A673 (cell line): ENCODE measurements around the gene ANTKMT. TPM values are rescaled to one million over a fixed set of nuclear protein-coding genes. Genes with fewer than 3 reads are reported as not detected.

Source experiments
- BruUV-seq: library from RNA; stranded (reverse); fragments of 400-500 nt; replicated peaks from 2 replicates; lab custom pipeline; 2021; lab: Mats Ljungman, UMichigan
- CTCF ChIA-PET: fragments of 300-600 bp; sonication (Branson Sonifier 250); formaldehyde crosslinking; loops from one replicate; lab custom pipeline; 2022; ENCODE audit warnings: antibody characterized with exemption; lab: Charles Lee
- POLR2A ChIA-PET: fragments of 300-600 bp; sonication (Branson Sonifier 250); formaldehyde crosslinking; loops from one replicate; lab custom pipeline; 2022; ENCODE audit warnings: antibody characterized with exemption; ENCODE audit not compliant: low non-redundant PET; lab: Charles Lee
- DNase-seq: peaks from one replicate; pipeline ENCODE4 v3.0.0-alpha.2; 2015; ENCODE audit warnings: low spot score
- H3K27ac ChIP-seq: fragments of 200-600 bp; sonication (generic); 2 replicates; pipeline ENCODE4 v1.5.1; 2016; ENCODE audit warnings: mixed run types, low read depth, mild to moderate bottlenecking, mixed read lengths, antibody characterized with exemption, low read length; ENCODE audit not compliant: poor library complexity, severe bottlenecking
- H3K27me3 ChIP-seq: fragments of 200-600 bp; sonication (generic); replicated peaks from 2 replicates; pipeline ENCODE4 v1.6.1; 2017; ENCODE audit warnings: mixed run types, low read depth, mild to moderate bottlenecking, mixed read lengths, antibody characterized with exemption, low read length; ENCODE audit not compliant: insufficient read depth, poor library complexity
- H3K36me3 ChIP-seq: fragments of 200-600 bp; sonication (generic); 2 replicates; pipeline ENCODE4 v1.6.1; 2016; ENCODE audit warnings: mixed run types, mild to moderate bottlenecking, mixed read lengths, antibody characterized with exemption, low read length; ENCODE audit not compliant: insufficient read depth, poor library complexity, severe bottlenecking
- H3K4me1 ChIP-seq: fragments of 200-600 bp; sonication (generic); 2 replicates; pipeline ENCODE4 v1.6.1; 2017; ENCODE audit warnings: mixed run types, mild to moderate bottlenecking, mixed read lengths, antibody characterized with exemption, low read length; ENCODE audit not compliant: insufficient read depth, poor library complexity, severe bottlenecking
- H3K4me3 ChIP-seq: fragments of 200-600 bp; sonication (generic); 2 replicates; pipeline ENCODE4 v1.5.1; 2016; ENCODE audit warnings: low read depth, mixed run types, mild to moderate bottlenecking, mixed read lengths, low read length; ENCODE audit not compliant: poor library complexity, severe bottlenecking
- H3K9me3 ChIP-seq: fragments of 200-600 bp; sonication (generic); 2 replicates; pipeline ENCODE4 v1.6.1; 2016; ENCODE audit warnings: mixed run types, low read depth, mild to moderate bottlenecking, mixed read lengths, antibody characterized with exemption, low read length; ENCODE audit not compliant: poor library complexity, severe bottlenecking
- CTCF ChIP-seq: fragments of 300-800, 200-600 bp; sonication (generic); conservative IDR thresholded peaks from 2 replicates; pipeline ENCODE4 v1.5.1; 2017; ENCODE audit warnings: low read depth, mild to moderate bottlenecking, antibody characterized with exemption, low read length, moderate library complexity, mixed read lengths
- EZH2 ChIP-seq: fragments of 200-600 bp; sonication (generic); IDR thresholded peaks from 2 replicates; pipeline ENCODE4 v1.6.1; 2017; ENCODE audit warnings: borderline replicate concordance, low read depth, mild to moderate bottlenecking, mixed read lengths, antibody characterized with exemption, low read length; ENCODE audit not compliant: poor library complexity, severe bottlenecking
- intact Hi-C: fragments of 100-400 bp; cut with micrococcal nuclease; formaldehyde crosslinking; loops from one replicate; pipeline ENCODE4 v1.10.0; 2022; ENCODE audit not compliant: unreplicated experiment
- total RNA-seq: library from RNA; stranded (reverse); gene quantifications from 2 replicates; pipeline ENCODE4 v1.2.3, GENCODE V29; 2021

ANTKMT gene
- total RNA-seq, 1 experiment from 2014 or later = 21.2 TPM

GRCh38 chr16:693364-693763 lies 27.6 kb upstream of the ANTKMT start:
- POLR2A ChIA-PET = no interaction called here
- no peak for TF ChIP-seq CTCF
- TF ChIP-seq EZH2 = no peak
- CTCF ChIA-PET = interaction anchor here (1.4 kb wide), 1 partner anchor 19 kb away, joined by 3 read pairs; no protein-coding TSS in a partner anchor
- intact Hi-C loops = no loop called here
- Histone ChIP-seq H3K27me3 (peaks cover 38% of the 10 kb centered on the region), H3K27ac (no peak overlapping the region), H3K4me1 (peaks cover 22% of the 10 kb centered on the region), H3K36me3 (no peaks in the 10 kb centered on the region), H3K9me3 (no peaks in the 10 kb centered on the region), H3K4me3 (no peak overlapping the region)
- no peak for DNase-seq
- BruUV-seq = no TSS peak

GRCh38 chr16:693766-694165 lies 27.2 kb upstream of the ANTKMT start:
- POLR2A ChIA-PET = no interaction called here
- H3K36me3 ChIP-seq = no peaks in the 10 kb centered on the region
- intact Hi-C loops = no loop called here
- no TSS peak for BruUV-seq
- H3K27me3 ChIP-seq = peaks cover 40% of the 10 kb centered on the region
- CTCF ChIA-PET = interaction anchor here (1.4 kb wide), 1 partner anchor 19 kb away, joined by 3 read pairs; no protein-coding TSS in a partner anchor
- peaks cover 22% of the 10 kb centered on the region for H3K4me1 ChIP-seq
- no peak for TF ChIP-seq EZH2
- no peaks in the 10 kb centered on the region for H3K9me3 ChIP-seq
- H3K27ac ChIP-seq = no peak overlapping the region
- peak; percentile 63 for DNase-seq
- H3K4me3 ChIP-seq = peak overlapping the region; percentile 35

- Histone ChIP-seq H3K36me3 (no peaks in the 10 kb centered on the region), H3K9me3 (no peaks in the 10 kb centered on the region), H3K4me1 (peaks cover 16% of the 10 kb centered on the region), H3K27ac (no peak overlapping the region), H3K4me3 (peak overlapping the region; percentile 35), H3K27me3 (peaks cover 44% of the 10 kb centered on the region)
- POLR2A ChIA-PET = no interaction called here
- TF ChIP-seq EZH2 (peak; percentile 70), CTCF (no peak)
- no peak for DNase-seq
- CTCF ChIA-PET = interaction anchor here (1.4 kb wide), 1 partner anchor 18 kb away, joined by 3 read pairs; no protein-coding TSS in a partner anchor
- intact Hi-C loops = no loop called here
- BruUV-seq = no TSS peak
Measured at GRCh38 chr16:694187-694862, 26.6 kb upstream of the ANTKMT start.
